IMR-90 (cell line): ENCODE data around the gene GGTLC2. TPM values are rescaled to one million over a fixed set of nuclear protein-coding genes. Genes with fewer than 3 reads are reported as not detected.

ENCODE experiments used
- microRNA-seq, 2 experiments: library from miRNA; stranded (forward) in 1 of 2; unstranded in 1 of 2; fragments of 10-50 nt in 1 of 2; fragments of <30 nt in 1 of 2; gene quantifications in 1 of 2; microRNA quantifications in 1 of 2; one replicate each; pipeline versions ENCODE3 to v1.1.0; 2013 to 2020; ENCODE audit not compliant: insufficient read depth in 1 of 2, insufficient read length in 1 of 2, unreplicated experiment in 1 of 2
- polyA plus RNA-seq, 3 experiments: library from polyadenylated mRNA; depleted of rRNA; stranded (reverse); fragments of >200 nt; gene quantifications; 2 replicates each; pipeline ENCODE4 v1.2.3, GENCODE V29; 2012; ENCODE audit warnings: low replicate concordance in 1 of 3
- small RNA-seq, 5 experiments: library from RNA; depleted of rRNA; stranded (forward); fragments of <200 nt; gene quantifications; one replicate each; pipeline ENCODE3, GENCODE V24; 2012
- total RNA-seq: library from RNA; depleted of rRNA; stranded (reverse); fragments of >200 nt; gene quantifications from 2 replicates; pipeline ENCODE4 v1.2.3, GENCODE V29; 2012; rRNA removed

GGTLC2 gene
- total and polyA plus RNA-seq, 2 of the 4 experiments (the other 2 are of a cell fraction), result 0.09 TPM; not detected in 1

Small RNA genes within 50 kb of the gene (microRNA-seq; reads per million reads assigned to microRNA genes)
- gene AC244250.2 (ENCODE audit: insufficient read depth, insufficient read length), result not detected
- gene IGLV3-29 (ENCODE audit: insufficient read depth, insufficient read length), result not detected
- gene IGLVVI-25-1 (ENCODE audit: insufficient read depth, insufficient read length), result not detected

Small RNA genes within 50 kb of the gene (small RNA-seq; reads per million reads assigned to genes)
- gene AC244250.2, result 0 reads per million in 5 experiments
- gene IGLV3-29, result 0 reads per million in 5 experiments
- 0 to 0.08 (median 0) reads per million in 5 experiments for gene IGLVVI-25-1

Other genes starting within 250 kb of the GGTLC2 start
- gene ZNF280B, start 135.9 kb upstream of the GGTLC2 start, total RNA-seq, result 1.4 and 1.9 TPM in 2 replicates
- gene ZNF280B, start 135.9 kb upstream of the GGTLC2 start, polyA plus RNA-seq (2012; rRNA removed), result 0.65 and 0.76 TPM in 2 replicates
- not detected in 2 replicates for gene ZNF280A, start 124.3 kb upstream of the GGTLC2 start, total RNA-seq
- gene ZNF280A, start 124.3 kb upstream of the GGTLC2 start, polyA plus RNA-seq (2012; rRNA removed), result not detected in 2 replicates
- not detected in 2 replicates for gene PRAME, start 85.3 kb upstream of the GGTLC2 start, total RNA-seq
- gene PRAME, start 85.3 kb upstream of the GGTLC2 start, polyA plus RNA-seq (2012; rRNA removed), result not detected in 2 replicates
- gene IGLL5, start 243.2 kb downstream of the GGTLC2 start, total RNA-seq, result not detected in 2 replicates
- gene IGLL5, start 243.2 kb downstream of the GGTLC2 start, polyA plus RNA-seq (2012; rRNA removed), result not detected in 2 replicates